ENCODE measurements around the gene HNMT.
"Not testable (repeated sequence)": the region's sequence is repeated elsewhere in the genome, so short reads cannot be mapped to it uniquely, and the experiment has no call there.

Gene HNMT

GRCh38 chr2:137991078-137991477, 26.8 kb downstream of the HNMT start:
- no peak for ATAC-seq
- TF ChIP-seq ZFP30 (CRISPR knock-in tag; IDR thresholded peaks at IDR 0.05) (no peak), PATZ1 (CRISPR knock-in tag; IDR thresholded peaks at IDR 0.05; ENCODE audit: borderline replicate concordance) (no peak), GLIS3 (CRISPR knock-in tag; IDR thresholded peaks at IDR 0.05) (no peak), ZNF565 (CRISPR knock-in tag; conservative IDR thresholded peaks at IDR 0.05; ENCODE audit: low read depth) (no peak), ZC3H10 (CRISPR knock-in tag; IDR thresholded peaks at IDR 0.05) (no peak), OSR1 (CRISPR knock-in tag; IDR thresholded peaks at IDR 0.05) (no peak), PPARA (CRISPR knock-in tag; IDR thresholded peaks at IDR 0.05; ENCODE audit: borderline replicate concordance) (no peak), ZNF8 (CRISPR knock-in tag; IDR thresholded peaks at IDR 0.05) (no peak), BACH2 (CRISPR knock-in tag; IDR thresholded peaks at IDR 0.05; ENCODE audit: borderline replicate concordance) (no peak), RARB (CRISPR knock-in tag; IDR thresholded peaks at IDR 0.05) (no peak), CREB5 (CRISPR knock-in tag; IDR thresholded peaks at IDR 0.05; ENCODE audit: low read depth) (no peak), ARNTL (CRISPR knock-in tag; IDR thresholded peaks at IDR 0.05; ENCODE audit: borderline replicate concordance, low read depth) (no peak), ESRRG (CRISPR knock-in tag; IDR thresholded peaks at IDR 0.05) (no peak), ISL1 (CRISPR knock-in tag; IDR thresholded peaks at IDR 0.05) (no peak), ZNF70 (CRISPR knock-in tag; IDR thresholded peaks at IDR 0.05) (no peak)
- TF ChIP-seq, protein P1, sequence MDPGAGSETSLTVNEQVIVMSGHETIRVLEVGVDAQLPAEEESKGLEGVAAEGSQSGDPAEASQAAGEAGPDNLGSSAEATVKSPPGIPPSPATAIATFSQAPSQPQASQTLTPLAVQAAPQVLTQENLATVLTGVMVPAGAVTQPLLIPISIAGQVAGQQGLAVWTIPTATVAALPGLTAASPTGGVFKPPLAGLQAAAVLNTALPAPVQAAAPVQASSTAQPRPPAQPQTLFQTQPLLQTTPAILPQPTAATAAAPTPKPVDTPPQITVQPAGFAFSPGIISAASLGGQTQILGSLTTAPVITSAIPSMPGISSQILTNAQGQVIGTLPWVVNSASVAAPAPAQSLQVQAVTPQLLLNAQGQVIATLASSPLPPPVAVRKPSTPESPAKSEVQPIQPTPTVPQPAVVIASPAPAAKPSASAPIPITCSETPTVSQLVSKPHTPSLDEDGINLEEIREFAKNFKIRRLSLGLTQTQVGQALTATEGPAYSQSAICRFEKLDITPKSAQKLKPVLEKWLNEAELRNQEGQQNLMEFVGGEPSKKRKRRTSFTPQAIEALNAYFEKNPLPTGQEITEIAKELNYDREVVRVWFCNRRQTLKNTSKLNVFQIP (CRISPR knock-in tag; IDR thresholded peaks at IDR 0.05; ENCODE audit: borderline replicate concordance, low read depth), result no peak
- TF ChIP-seq, protein P2, sequence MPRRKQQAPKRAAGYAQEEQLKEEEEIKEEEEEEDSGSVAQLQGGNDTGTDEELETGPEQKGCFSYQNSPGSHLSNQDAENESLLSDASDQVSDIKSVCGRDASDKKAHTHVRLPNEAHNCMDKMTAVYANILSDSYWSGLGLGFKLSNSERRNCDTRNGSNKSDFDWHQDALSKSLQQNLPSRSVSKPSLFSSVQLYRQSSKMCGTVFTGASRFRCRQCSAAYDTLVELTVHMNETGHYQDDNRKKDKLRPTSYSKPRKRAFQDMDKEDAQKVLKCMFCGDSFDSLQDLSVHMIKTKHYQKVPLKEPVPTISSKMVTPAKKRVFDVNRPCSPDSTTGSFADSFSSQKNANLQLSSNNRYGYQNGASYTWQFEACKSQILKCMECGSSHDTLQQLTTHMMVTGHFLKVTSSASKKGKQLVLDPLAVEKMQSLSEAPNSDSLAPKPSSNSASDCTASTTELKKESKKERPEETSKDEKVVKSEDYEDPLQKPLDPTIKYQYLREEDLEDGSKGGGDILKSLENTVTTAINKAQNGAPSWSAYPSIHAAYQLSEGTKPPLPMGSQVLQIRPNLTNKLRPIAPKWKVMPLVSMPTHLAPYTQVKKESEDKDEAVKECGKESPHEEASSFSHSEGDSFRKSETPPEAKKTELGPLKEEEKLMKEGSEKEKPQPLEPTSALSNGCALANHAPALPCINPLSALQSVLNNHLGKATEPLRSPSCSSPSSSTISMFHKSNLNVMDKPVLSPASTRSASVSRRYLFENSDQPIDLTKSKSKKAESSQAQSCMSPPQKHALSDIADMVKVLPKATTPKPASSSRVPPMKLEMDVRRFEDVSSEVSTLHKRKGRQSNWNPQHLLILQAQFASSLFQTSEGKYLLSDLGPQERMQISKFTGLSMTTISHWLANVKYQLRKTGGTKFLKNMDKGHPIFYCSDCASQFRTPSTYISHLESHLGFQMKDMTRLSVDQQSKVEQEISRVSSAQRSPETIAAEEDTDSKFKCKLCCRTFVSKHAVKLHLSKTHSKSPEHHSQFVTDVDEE (CRISPR knock-in tag; IDR thresholded peaks at IDR 0.05), result no peak

DNA sequence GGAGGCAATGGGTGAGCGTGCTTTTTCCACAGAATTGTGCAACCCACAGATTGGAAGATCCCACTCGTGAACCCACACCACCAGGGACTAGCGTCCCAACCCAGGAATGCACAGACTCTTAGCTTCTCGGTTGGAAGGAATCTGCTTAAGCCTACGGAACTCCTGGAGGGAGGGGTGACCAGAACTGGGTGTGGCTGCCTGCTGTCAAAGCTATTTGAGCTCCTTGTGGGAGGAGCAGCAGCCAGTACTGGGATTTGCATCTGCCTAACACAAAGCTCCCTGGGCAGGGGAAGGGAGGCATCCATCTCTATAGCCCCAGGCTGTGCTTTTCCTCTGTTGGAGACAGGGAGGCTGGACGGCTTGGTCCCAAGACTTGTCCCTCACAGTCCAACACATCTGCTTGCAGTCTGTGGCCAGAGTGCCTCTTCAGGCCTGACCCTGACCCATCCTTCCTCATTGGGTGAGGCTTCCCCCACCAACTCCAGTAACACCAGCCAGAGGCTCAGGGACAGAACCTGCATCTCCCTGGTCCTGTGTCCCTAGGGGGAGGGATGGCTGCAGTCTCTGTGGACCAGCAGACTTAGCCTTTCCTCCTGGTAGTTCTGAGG, 27.9 kb downstream of the HNMT start:
- no peak for ATAC-seq
- TF ChIP-seq TCF4 (CRISPR knock-in tag; IDR thresholded peaks at IDR 0.05; ENCODE audit: borderline replicate concordance) (no peak), ZC3H10 (CRISPR knock-in tag; IDR thresholded peaks at IDR 0.05) (no peak), ZNF8 (CRISPR knock-in tag; IDR thresholded peaks at IDR 0.05) (no peak), ZFP3 (CRISPR knock-in tag; IDR thresholded peaks at IDR 0.05) (no peak), GLIS3 (CRISPR knock-in tag; IDR thresholded peaks at IDR 0.05) (no peak), ZNF565 (CRISPR knock-in tag; conservative IDR thresholded peaks at IDR 0.05; ENCODE audit: low read depth) (no peak), RARB (CRISPR knock-in tag; IDR thresholded peaks at IDR 0.05) (no peak), ISL1 (CRISPR knock-in tag; IDR thresholded peaks at IDR 0.05) (no peak), CSDC2 (CRISPR knock-in tag; IDR thresholded peaks at IDR 0.05) (no peak), OSR1 (CRISPR knock-in tag; IDR thresholded peaks at IDR 0.05) (no peak), PPARA (CRISPR knock-in tag; IDR thresholded peaks at IDR 0.05; ENCODE audit: borderline replicate concordance) (no peak), ZNF70 (CRISPR knock-in tag; IDR thresholded peaks at IDR 0.05) (no peak), BACH2 (CRISPR knock-in tag; IDR thresholded peaks at IDR 0.05; ENCODE audit: borderline replicate concordance) (no peak)
- TF ChIP-seq, protein P3, sequence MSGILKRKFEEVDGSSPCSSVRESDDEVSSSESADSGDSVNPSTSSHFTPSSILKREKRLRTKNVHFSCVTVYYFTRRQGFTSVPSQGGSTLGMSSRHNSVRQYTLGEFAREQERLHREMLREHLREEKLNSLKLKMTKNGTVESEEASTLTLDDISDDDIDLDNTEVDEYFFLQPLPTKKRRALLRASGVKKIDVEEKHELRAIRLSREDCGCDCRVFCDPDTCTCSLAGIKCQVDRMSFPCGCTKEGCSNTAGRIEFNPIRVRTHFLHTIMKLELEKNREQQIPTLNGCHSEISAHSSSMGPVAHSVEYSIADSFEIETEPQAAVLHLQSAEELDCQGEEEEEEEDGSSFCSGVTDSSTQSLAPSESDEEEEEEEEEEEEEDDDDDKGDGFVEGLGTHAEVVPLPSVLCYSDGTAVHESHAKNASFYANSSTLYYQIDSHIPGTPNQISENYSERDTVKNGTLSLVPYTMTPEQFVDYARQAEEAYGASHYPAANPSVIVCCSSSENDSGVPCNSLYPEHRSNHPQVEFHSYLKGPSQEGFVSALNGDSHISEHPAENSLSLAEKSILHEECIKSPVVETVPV (CRISPR knock-in tag; IDR thresholded peaks at IDR 0.05), result no peak
- TF ChIP-seq, protein P1 (CRISPR knock-in tag; IDR thresholded peaks at IDR 0.05; ENCODE audit: borderline replicate concordance, low read depth), result no peak

DNA sequence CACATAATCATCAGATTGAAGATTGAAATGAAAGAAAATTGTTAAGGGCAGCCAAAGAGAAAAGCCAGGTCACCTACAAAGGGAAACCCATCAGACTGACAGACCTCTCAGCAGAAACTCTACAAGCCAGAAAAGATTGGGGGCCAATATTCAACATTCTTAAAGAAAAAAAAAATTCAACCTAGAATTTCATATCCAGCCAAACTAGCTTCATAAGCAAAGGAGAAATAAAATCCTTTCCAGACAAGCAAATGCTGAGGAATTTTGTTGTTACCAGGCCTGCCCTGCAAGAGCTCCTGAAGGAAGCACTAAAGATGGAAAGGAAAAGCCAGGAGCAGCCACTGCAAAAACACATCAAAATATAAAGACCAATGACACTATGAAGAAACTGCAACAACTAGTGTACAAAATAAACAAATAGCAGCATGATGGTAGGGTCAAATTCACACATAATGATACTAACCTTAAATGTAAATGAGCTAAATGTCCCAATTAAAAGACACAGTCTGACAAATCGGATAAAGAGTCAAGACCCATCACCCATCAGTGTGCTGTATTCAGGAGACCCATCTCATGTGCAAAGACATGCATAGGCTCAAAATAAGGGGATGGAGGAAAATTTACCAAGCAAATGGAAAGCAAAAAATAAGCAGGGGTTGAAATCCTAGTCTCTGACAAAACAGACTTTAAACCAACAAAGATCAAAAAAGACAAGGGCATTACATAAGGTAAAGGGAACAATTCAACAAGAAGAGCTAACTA, 29.6 kb downstream of the HNMT start:
- not testable (repeated sequence) for ATAC-seq

DNA sequence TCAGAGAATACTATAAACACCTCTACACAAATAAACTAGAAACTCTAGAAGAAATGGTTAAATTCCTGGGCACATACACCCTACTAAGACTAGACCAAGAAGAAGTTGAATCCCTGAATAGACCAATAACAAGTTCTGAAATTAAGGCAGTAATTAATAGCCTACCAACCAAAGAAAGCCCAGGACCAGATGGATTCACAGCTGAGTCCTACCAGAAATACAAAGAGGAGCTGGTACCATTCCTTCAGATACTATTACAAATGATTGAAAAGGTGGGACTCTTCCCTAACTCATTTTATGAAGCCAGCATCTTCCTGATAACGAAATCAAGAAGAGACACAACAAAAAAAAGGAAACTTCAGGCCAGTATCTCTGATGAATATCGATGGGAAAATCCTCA, 31.1 kb downstream of the HNMT start:
- not testable (repeated sequence) for ATAC-seq

GRCh38 chr2:137996158-137996557, 31.9 kb downstream of the HNMT start:
- ATAC-seq, result not testable (repeated sequence)

Measured in SK-N-SH treated with all-trans-retinoic acid at 6 μM for 48 hours (cell line).